CD14-positive monocyte (primary cell): ENCODE data around the gene DAPK1. TPM values are rescaled to one million over a fixed set of nuclear protein-coding genes. Genes with fewer than 3 reads are reported as not detected.

Experiments
- DNase-seq, 3 donors: peaks; one replicate each; pipeline ENCODE4 v3.0.0-alpha.2; 2011 to 2022
- H2AFZ ChIP-seq: 2 replicates; pipeline ENCODE4 v1.6.0; 2012; ENCODE audit warnings: mild to moderate bottlenecking, low read depth, low read length, inconsistent platforms; ENCODE audit not compliant: insufficient read depth, poor library complexity, severe bottlenecking
- H3K27ac ChIP-seq, 2 donors: 1 replicate in 1 of 2; 2 replicates in 1 of 2; pipeline ENCODE4 v1.5.1; 2012 to 2013; ENCODE audit warnings: low read length in 2 of 2, control low read depth in 1 of 2, inconsistent platforms in 1 of 2, low read depth in 1 of 2, mild to moderate bottlenecking in 1 of 2
- H3K27me3 ChIP-seq, 2 donors: one replicate each; pipeline versions ENCODE4 v1.6.0 to v1.6.1; 2011 to 2013; ENCODE audit warnings: low read length in 2 of 2; ENCODE audit not compliant: control insufficient read depth in 2 of 2, insufficient read depth in 2 of 2
- H3K36me3 ChIP-seq, 2 donors: replicated peaks in 1 of 2; 1 replicate in 1 of 2; 2 replicates in 1 of 2; pipeline versions ENCODE4 v1.5.1 to v1.6.1; 2012 to 2013; ENCODE audit warnings: low read length in 2 of 2, control low read depth in 1 of 2, inconsistent platforms in 1 of 2, mild to moderate bottlenecking in 1 of 2; ENCODE audit not compliant: insufficient read depth in 2 of 2, control insufficient read depth in 1 of 2
- H3K4me1 ChIP-seq, 2 donors: 1 replicate in 1 of 2; 2 replicates in 1 of 2; pipeline versions ENCODE4 v1.5.1 to v1.6.1; 2012 to 2013; ENCODE audit warnings: low read length in 2 of 2, control low read depth in 1 of 2, inconsistent platforms in 1 of 2, mild to moderate bottlenecking in 1 of 2, moderate library complexity in 1 of 2; ENCODE audit not compliant: insufficient read depth in 2 of 2, control insufficient read depth in 1 of 2
- H3K4me2 ChIP-seq: replicated peaks from 2 replicates; pipeline ENCODE3; 2012; ENCODE audit warnings: low read length, moderate library complexity, mild to moderate bottlenecking; ENCODE audit not compliant: poor library complexity, severe bottlenecking; ENCODE audit errors: extremely low read depth
- H3K4me3 ChIP-seq, 3 experiments: fragments of 200-600 bp in 1 of 3; sonication (generic) in 1 of 3; replicated peaks in 1 of 3; 1 replicate in 2 of 3; 2 replicates in 1 of 3; pipeline ENCODE4 v1.5.1; 2011 to 2013; ENCODE audit warnings: low read length in 3 of 3, mild to moderate bottlenecking in 3 of 3, control low read depth in 2 of 3, low read depth in 2 of 3, inconsistent platforms in 1 of 3, moderate library complexity in 1 of 3
- H3K79me2 ChIP-seq: 2 replicates; pipeline ENCODE4 v1.6.0; 2012; ENCODE audit warnings: mild to moderate bottlenecking, control low read depth, inconsistent platforms, low read length, moderate library complexity; ENCODE audit not compliant: insufficient read depth
- H3K9ac ChIP-seq: 2 replicates; pipeline ENCODE4 v1.6.0; 2017; ENCODE audit warnings: low read length, mild to moderate bottlenecking; ENCODE audit not compliant: insufficient read depth, poor library complexity, severe bottlenecking
- H3K9me3 ChIP-seq, 2 donors: replicated peaks in 1 of 2; 1 replicate in 1 of 2; 2 replicates in 1 of 2; pipeline versions ENCODE4 v1.5.1 to v1.6.1; 2012 to 2013; ENCODE audit warnings: low read length in 2 of 2, control low read depth in 1 of 2; ENCODE audit not compliant: control insufficient read depth in 1 of 2, insufficient read depth in 1 of 2
- H4K20me1 ChIP-seq: 2 replicates; pipeline ENCODE4 v1.6.0; 2012; ENCODE audit warnings: mild to moderate bottlenecking, low read length, control low read depth, moderate library complexity; ENCODE audit not compliant: insufficient read depth
- H3K27ac Mint-ChIP-seq, 7 donors: one replicate each; pipeline ENCODE4 v1.8.0; 2020; ENCODE audit warnings: mild to moderate bottlenecking in 7 of 7, mixed read lengths in 7 of 7, moderate library complexity in 6 of 7, inconsistent platforms in 2 of 7
- H3K27me3 Mint-ChIP-seq, 3 donors: one replicate each; pipeline ENCODE4 v1.8.0; 2021 to 2022; ENCODE audit warnings: low read depth in 3 of 3, mild to moderate bottlenecking in 3 of 3, mixed read lengths in 3 of 3, moderate library complexity in 3 of 3, inconsistent platforms in 1 of 3
- H3K36me3 Mint-ChIP-seq, 2 donors: one replicate each; pipeline ENCODE4 v1.8.0; 2020; ENCODE audit warnings: mixed read lengths in 2 of 2, inconsistent platforms in 1 of 2, mild to moderate bottlenecking in 1 of 2
- H3K4me1 Mint-ChIP-seq: one replicate; pipeline ENCODE4 v1.8.0; 2020; ENCODE audit warnings: mild to moderate bottlenecking, mixed read lengths
- H3K4me3 Mint-ChIP-seq, 2 donors: one replicate each; pipeline ENCODE4 v1.8.0; 2020; ENCODE audit warnings: mild to moderate bottlenecking in 2 of 2, mixed read lengths in 2 of 2, moderate library complexity in 1 of 2
- H3K9me3 Mint-ChIP-seq, 7 donors: one replicate each; pipeline ENCODE4 v1.8.0; 2020 to 2022; ENCODE audit warnings: mixed read lengths in 7 of 7, mild to moderate bottlenecking in 6 of 7, moderate library complexity in 6 of 7, inconsistent platforms in 2 of 7
- CTCF ChIP-seq: fragments of 200-600 bp; IDR thresholded peaks from one replicate; pipeline ENCODE4 v1.8.0; 2022; ENCODE audit warnings: antibody characterized with exemption, mild to moderate bottlenecking
- WGBS: methylation state at CpG from one replicate; pipeline ENCODE4 v1.1.5; 2013; ENCODE audit warnings: missing lambda C conversion rate; ENCODE audit not compliant: insufficient coverage; 5-methylcytosine and 5-hydroxymethylcytosine counted together
- intact Hi-C, 2 donors: fragments of 100-400 bp; cut with micrococcal nuclease; formaldehyde crosslinking; loops; one replicate each; pipeline versions ENCODE4 v1.15.0 to v1.15.1; 2023
- polyA plus RNA-seq, 3 donors: library from polyadenylated mRNA; depleted of rRNA in 1 of 3; unstranded in 2 of 3; stranded (reverse) in 1 of 3; fragments of 300-500 nt in 2 of 3; fragments of >200 nt in 1 of 3; fragmentation: Illumina TruSeq in 2 of 3; gene quantifications; 1 replicate in 2 of 3; 2 replicates in 1 of 3; pipeline ENCODE4 v1.2.3, GENCODE V29; 2012 to 2021
- small RNA-seq: library from RNA; depleted of rRNA; stranded (forward); fragments of <200 nt; gene quantifications from one replicate; pipeline ENCODE3, GENCODE V24; 2012; ENCODE audit warnings: low read depth; ENCODE audit not compliant: insufficient read length

DAPK1 gene
- polyA plus RNA-seq, 3 donors, result 24.1 to 102 (median 44.4) TPM

GRCh38 chr9:87753313-87753712 lies 255.6 kb downstream of the DAPK1 start:
- no peak for TF ChIP-seq CTCF
- no peak for DNase-seq
- no peak overlapping the region for H3K4me3 ChIP-seq
- H3K4me2 ChIP-seq, result no peak overlapping the region
- intact Hi-C loops, result no loop called here
- no peaks in the 10 kb centered on the region for H4K20me1 ChIP-seq
- Mint-ChIP-seq H3K4me3 (no peak overlapping the region), H3K27me3 (peaks cover 2 to 25% (median 15%) of the 10 kb centered on the region in 3 donors), H3K27ac (no peak overlapping the region), H3K9me3 (peaks cover 0 to 16% (median 8%) of the 10 kb centered on the region in 7 donors), H3K4me1 (no peaks in the 10 kb centered on the region), H3K36me3 (no peaks in the 10 kb centered on the region)
- H3K79me2 ChIP-seq, result no peaks in the 10 kb centered on the region
- H3K27me3 ChIP-seq, result peaks cover 0 to 3% of the 10 kb centered on the region in 2 donors
- H2AFZ ChIP-seq, result no peak overlapping the region
- H3K27ac ChIP-seq, result no peak overlapping the region
- no peaks in the 10 kb centered on the region for H3K36me3 ChIP-seq
- H3K9ac ChIP-seq, result no peak overlapping the region
- no peaks in the 10 kb centered on the region for H3K4me1 ChIP-seq
- H3K9me3 ChIP-seq, result peaks cover 6 to 7% of the 10 kb centered on the region in 2 donors
- 29% methylated on average over 1 of the region's 2 CpGs for WGBS

Small RNA genes lying within 50 kb of the gene (small RNA-seq; reads per million reads assigned to genes)
- gene AL161787.1, result not detected

Other genes with a start within 250 kb of the DAPK1 start
- 10 to 100 TPM; 22.0 to 28.8 (median 28.3) TPM for gene CTSL, start 228.3 kb downstream of the DAPK1 start, polyA plus RNA-seq